Stomach smooth muscle (tissue), 2 donors: ENCODE results near the gene FHOD3.

ENCODE experiments used
- H3K27ac ChIP-seq: one replicate; pipeline ENCODE4 v1.7.0; 2013; ENCODE audit warnings: mild to moderate bottlenecking, low read length, inconsistent platforms
- H3K27me3 ChIP-seq, 2 donors: one replicate each; pipeline ENCODE4 v1.7.0; 2013; ENCODE audit warnings: low read length in 2 of 2; ENCODE audit not compliant: insufficient read depth in 2 of 2, control insufficient read depth in 1 of 2
- H3K36me3 ChIP-seq, 2 donors: one replicate each; pipeline ENCODE4 v1.7.0; 2013; ENCODE audit warnings: low read length in 2 of 2; ENCODE audit not compliant: control insufficient read depth in 2 of 2, insufficient read depth in 2 of 2
- H3K4me1 ChIP-seq: one replicate; pipeline ENCODE4 v1.7.0; 2013; ENCODE audit warnings: low read length; ENCODE audit not compliant: control insufficient read depth, insufficient read depth
- H3K4me3 ChIP-seq, 2 donors: one replicate each; pipeline ENCODE4 v1.7.0; 2013; ENCODE audit warnings: low read length in 2 of 2
- H3K9ac ChIP-seq, 2 donors: one replicate each; pipeline ENCODE4 v1.7.0; 2013; ENCODE audit warnings: low read length in 2 of 2, mild to moderate bottlenecking in 1 of 2
- H3K9me3 ChIP-seq, 2 donors: one replicate each; pipeline ENCODE4 v1.7.0; 2013; ENCODE audit warnings: low read length in 2 of 2; ENCODE audit not compliant: control insufficient read depth in 2 of 2
- donor health status: healthy.
- donor health status: Pancreatic carcinoma.

FHOD3 gene

DNA sequence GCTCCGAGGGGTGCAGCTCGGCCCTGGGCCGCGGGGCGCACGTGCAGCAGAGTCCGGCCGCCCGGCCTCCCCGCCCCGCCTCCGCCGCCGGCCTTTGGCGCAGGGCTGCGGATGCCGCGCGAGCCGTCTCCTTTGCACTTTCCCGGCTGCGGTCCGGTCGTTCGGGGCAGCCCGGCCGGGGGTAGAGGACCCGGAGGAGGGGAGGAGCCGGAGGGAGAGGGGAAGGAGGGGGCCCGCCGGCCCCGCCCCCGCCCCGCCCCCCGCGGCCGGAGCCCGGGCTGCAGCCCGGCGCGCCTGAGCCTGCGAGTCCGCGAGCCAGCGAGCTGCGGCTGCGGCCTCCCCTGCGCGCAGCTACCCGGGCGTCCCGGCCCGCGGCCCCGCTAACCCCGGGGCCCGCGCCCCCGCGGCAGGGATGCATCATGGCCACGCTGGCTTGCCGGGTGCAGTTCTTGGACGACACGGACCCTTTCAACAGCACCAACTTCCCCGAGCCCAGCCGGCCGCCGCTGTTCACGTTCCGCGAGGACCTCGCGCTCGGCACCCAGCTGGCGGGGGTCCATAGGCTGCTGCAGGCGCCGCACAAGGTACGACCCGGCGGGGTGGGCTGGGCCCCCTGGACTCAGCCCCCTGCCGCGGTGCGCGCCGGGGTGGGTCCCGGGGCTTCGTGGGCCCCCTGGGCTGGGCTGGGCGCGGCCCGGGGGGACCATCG lies at the start of gene FHOD3:
TSS of gene FHOD3 (plus strand) at position 297 of the 709 bp plus-strand sequence. CDS start at position 420, 123 bp downstream.
- Histone ChIP-seq H3K4me3 (peak within 1 kb of the TSS; percentile 78 to 80), H3K27ac (peak within 1 kb of the TSS; percentile 24), H3K36me3 (no peaks in the 10 kb centered on the region), H3K9ac (peak within 1 kb of the TSS; percentile 57 to 64), H3K27me3 (peaks cover 2 to 6% of the 10 kb centered on the region in 2 donors), H3K9me3 (no peaks in the 10 kb centered on the region), H3K4me1 (peaks cover 13% of the 10 kb centered on the region)

DNA sequence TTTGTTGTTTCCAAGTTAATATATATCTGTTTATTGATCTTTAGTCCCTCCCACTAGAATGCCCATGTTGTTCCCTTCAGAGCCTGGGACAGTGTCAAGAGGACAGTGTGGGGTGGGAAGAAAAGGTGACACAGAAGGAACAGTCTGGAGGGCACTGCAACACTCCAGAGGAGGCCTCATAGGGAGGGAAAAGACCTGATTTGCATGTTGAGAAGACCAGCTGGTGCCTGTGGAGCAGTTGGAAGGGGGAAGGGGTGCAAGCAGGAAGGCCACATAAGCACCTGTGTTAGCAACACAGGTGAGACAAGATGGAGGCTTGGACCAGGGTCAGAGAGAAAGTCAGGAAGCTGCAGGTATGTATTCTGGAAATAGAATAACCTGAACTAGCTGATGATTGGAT lies 48.1 kb upstream of the FHOD3 start:
- H3K27me3 ChIP-seq = no peaks in the 10 kb centered on the region
- no peaks in the 10 kb centered on the region for H3K4me1 ChIP-seq
- no peaks in the 10 kb centered on the region for H3K36me3 ChIP-seq
- H3K27ac ChIP-seq = no peak overlapping the region
- H3K9me3 ChIP-seq = peaks cover 6 to 9% of the 10 kb centered on the region in 2 donors
- no peak overlapping the region for H3K4me3 ChIP-seq
- no peak overlapping the region for H3K9ac ChIP-seq

DNA sequence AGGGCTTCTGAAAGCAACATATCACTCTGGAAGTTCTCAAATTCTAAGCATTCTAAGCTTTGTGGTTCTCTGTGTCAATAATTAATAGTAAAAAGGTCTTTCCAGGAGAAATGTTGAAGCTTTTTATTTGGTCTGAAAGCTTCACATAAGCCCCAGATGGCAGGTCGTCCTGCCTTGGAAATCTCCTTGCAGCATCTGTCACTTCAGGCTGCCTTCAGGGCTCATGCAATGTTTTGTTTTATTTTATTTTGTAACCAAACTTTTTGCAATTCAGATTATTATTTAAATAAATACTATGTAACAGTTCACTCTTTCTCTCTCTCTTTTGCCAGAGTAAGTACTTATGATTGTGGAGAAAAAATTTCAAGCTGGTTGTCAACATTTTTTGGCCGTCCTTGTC lies 46.7 kb upstream of the FHOD3 start:
- Histone ChIP-seq H3K27ac (no peak overlapping the region), H3K36me3 (no peaks in the 10 kb centered on the region), H3K9ac (no peak overlapping the region), H3K4me3 (no peak overlapping the region), H3K4me1 (no peaks in the 10 kb centered on the region), H3K27me3 (no peaks in the 10 kb centered on the region), H3K9me3 (peaks cover 6 to 9% of the 10 kb centered on the region in 2 donors)

DNA sequence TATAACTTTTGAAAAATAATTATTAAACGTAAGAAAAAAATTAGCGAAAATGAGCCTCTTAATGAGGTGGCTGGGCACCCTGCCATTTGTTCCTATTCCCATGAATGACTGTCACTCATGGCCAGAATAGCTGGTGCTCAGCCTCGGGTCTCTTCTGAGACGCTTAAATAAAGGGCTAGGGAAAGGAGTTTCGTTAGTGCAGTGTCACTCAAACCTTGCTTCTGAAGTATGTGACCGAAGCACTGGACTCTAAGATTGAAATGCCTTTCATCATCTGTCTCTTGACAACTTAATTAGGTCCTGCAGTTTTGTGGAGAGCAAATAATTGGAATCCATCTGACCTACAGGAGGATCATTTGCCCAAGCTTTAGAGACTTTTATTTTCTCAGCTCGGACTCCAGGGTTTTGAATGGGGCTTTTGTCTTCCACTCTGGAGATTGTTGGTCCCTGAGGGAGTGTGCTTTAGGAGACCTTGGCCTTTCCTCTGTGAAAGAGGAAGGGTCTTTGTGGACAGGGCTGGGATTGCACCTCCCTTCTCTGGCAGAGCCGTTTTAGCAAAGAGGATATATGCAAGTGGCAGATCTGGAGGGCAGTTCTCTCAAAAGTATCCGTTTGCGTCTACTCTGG lies 42.3 kb upstream of the FHOD3 start:
- Histone ChIP-seq H3K9me3 (no peaks in the 10 kb centered on the region), H3K4me1 (no peaks in the 10 kb centered on the region), H3K27me3 (no peaks in the 10 kb centered on the region), H3K36me3 (no peaks in the 10 kb centered on the region), H3K4me3 (no peak overlapping the region), H3K9ac (no peak overlapping the region), H3K27ac (no peak overlapping the region)

DNA sequence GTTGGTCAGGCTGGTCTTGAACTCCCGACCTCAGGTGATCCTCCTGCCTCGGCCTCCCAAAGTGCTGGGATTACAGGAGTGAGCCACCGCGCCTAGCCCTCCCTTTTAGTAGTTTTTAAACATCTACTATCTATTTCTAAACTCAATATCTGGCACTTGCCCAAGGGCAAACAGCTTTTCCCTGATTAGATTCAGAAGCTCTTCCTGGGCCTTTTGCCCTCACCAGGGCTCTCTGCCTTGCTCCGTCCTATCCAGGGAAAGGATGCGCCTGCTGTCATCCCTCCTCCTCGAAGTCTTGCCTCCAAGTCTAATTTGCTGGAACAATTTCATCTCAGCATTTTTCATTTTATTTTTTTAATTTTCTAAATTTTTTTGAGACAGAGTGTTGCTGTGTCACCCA lies 41.4 kb upstream of the FHOD3 start:
- Histone ChIP-seq H3K9me3 (no peaks in the 10 kb centered on the region), H3K27me3 (no peaks in the 10 kb centered on the region), H3K27ac (no peak overlapping the region), H3K4me3 (no peak overlapping the region), H3K9ac (no peak overlapping the region), H3K4me1 (no peaks in the 10 kb centered on the region), H3K36me3 (no peaks in the 10 kb centered on the region)

DNA sequence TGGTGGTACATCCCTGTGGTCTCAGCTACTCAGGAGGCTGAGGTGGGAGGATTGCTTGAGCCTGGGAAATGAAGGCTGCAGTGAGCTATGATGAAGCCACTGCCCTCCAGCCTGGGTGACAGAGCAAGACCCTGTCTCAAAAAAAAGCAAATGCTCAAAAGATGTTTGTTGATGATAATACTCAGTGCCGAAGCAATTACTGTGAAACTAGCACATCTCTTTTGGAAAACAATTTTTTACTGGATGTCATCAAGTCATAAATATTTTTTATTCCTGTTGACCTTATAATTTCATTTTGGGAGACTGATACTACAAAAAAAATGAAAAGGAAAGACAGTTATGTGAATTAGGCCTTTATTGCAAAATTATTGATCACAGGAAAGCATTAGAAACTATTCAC lies 34.5 kb upstream of the FHOD3 start:
- Histone ChIP-seq H3K4me1 (no peaks in the 10 kb centered on the region), H3K9me3 (no peaks in the 10 kb centered on the region), H3K9ac (no peak overlapping the region), H3K36me3 (no peaks in the 10 kb centered on the region), H3K27me3 (no peaks in the 10 kb centered on the region), H3K27ac (no peak overlapping the region), H3K4me3 (no peak overlapping the region)

DNA sequence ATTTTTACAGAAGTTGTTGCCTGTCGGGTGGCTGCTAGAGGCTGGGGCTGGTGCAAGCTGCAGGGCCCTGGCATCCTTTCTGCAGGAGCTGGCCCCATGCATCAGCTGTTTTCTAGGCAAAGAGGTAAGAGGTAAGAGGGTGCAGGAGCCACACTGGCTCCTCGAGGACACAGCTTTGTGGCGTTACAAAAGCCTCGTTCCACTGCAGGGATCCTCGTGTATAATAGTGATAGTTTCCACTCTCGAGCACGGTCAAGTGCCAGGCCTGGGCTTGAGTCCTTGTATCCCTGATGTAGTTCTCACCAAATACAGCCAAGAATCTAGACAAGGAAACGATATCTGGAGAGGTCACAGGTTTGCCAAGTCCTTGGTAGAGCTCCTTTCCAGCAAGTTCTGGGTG lies 33.2 kb upstream of the FHOD3 start:
- Histone ChIP-seq H3K27ac (no peak overlapping the region), H3K4me3 (no peak overlapping the region), H3K9ac (no peak overlapping the region), H3K27me3 (peaks cover 0 to 4% of the 10 kb centered on the region in 2 donors), H3K36me3 (no peaks in the 10 kb centered on the region), H3K4me1 (no peaks in the 10 kb centered on the region), H3K9me3 (no peaks in the 10 kb centered on the region)

DNA sequence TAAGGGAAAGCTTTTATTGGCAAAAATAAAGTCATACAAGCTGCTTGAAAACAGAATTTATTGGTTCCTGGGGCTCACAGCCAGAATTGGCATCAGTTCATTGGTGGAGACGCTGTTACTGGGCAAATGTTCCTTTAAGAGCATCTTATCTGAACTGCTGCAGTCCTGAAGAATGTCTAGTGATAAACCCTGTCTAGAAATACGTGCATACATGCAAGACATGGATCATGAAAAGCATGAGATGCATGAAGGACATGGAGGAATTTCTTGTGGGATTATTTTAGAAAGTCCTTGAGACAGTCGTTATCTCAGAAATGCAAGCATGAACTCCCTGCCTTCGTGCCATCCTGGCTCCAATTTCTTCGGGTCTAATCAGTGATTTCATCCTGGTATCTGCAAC lies 32.5 kb upstream of the FHOD3 start:
- H3K36me3 ChIP-seq = no peaks in the 10 kb centered on the region
- H3K9me3 ChIP-seq = no peaks in the 10 kb centered on the region
- no peaks in the 10 kb centered on the region for H3K4me1 ChIP-seq
- H3K4me3 ChIP-seq = no peak overlapping the region
- H3K27me3 ChIP-seq = peaks cover 0 to 5% of the 10 kb centered on the region in 2 donors
- no peak overlapping the region for H3K9ac ChIP-seq
- H3K27ac ChIP-seq = no peak overlapping the region

DNA sequence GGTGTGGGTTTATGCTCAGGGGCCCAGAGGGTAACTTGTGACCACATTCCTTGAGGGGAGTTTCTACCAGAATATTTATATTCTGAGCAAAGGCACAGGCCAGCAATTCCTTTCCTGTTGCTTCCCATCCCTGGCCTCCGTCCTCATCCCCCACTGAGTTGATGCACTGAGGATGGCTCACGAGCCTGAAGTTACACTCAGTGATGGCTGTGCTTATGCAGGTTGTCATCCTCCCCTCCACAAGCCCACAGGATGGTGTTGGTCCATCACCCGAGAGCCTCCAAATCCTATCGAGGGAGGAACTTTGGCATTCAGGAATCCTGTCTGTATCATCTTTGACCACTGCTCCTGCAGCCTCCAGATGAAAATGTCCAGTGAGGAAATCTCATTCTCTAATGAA lies 28.4 kb upstream of the FHOD3 start:
- H3K9ac ChIP-seq = no peak overlapping the region
- H3K9me3 ChIP-seq = no peaks in the 10 kb centered on the region
- no peaks in the 10 kb centered on the region for H3K36me3 ChIP-seq
- peaks cover 0 to 5% of the 10 kb centered on the region in 2 donors for H3K27me3 ChIP-seq
- H3K4me1 ChIP-seq = no peaks in the 10 kb centered on the region
- no peak overlapping the region for H3K27ac ChIP-seq
- H3K4me3 ChIP-seq = no peak overlapping the region

DNA sequence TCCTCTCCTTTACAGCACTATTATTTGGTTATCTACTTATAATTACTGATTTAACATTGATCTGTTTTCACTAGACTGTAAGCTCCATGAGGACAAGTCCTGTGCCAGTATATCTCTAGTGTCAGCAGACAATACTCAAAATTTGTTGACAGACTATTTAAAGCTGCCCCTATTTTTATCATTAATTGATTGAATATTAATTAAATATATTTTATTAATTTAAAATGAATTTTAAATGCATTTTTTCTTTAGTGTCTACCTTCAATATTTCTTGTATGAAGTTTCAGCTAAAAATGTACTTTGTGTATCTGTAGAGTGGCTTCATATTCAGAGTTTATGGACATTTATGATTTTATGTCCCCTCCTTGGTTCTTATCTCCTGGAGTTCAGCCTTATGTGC lies 26.4 kb upstream of the FHOD3 start:
- Histone ChIP-seq H3K36me3 (no peaks in the 10 kb centered on the region), H3K4me1 (no peaks in the 10 kb centered on the region), H3K27me3 (peaks cover 3 to 9% of the 10 kb centered on the region in 2 donors), H3K9ac (no peak overlapping the region), H3K9me3 (no peaks in the 10 kb centered on the region), H3K27ac (no peak overlapping the region), H3K4me3 (no peak overlapping the region)

DNA sequence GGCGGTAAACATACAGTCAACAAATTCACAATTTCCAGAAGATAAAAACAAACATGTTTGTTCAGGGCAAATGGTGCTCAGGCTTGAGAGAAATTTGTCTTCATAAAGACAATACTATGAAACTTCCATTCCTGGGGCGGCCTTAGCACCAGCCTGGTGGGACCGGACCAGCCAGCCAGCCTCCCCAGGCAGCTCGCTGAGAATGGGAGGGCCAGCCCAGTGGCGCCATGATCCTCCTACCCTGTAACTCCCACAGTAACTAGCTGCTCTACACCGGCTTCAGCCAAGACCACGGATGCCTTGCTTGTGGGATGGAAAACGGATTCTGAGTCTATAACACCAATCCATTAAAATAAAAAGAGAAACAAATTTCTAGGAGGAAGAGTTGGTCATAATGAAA lies 24.2 kb upstream of the FHOD3 start:
- no peak overlapping the region for H3K4me3 ChIP-seq
- H3K9me3 ChIP-seq = no peaks in the 10 kb centered on the region
- no peak overlapping the region for H3K27ac ChIP-seq
- H3K36me3 ChIP-seq = no peaks in the 10 kb centered on the region
- peaks cover 3 to 9% of the 10 kb centered on the region in 2 donors for H3K27me3 ChIP-seq
- no peak overlapping the region for H3K9ac ChIP-seq
- H3K4me1 ChIP-seq = no peaks in the 10 kb centered on the region
